ENCODE results near the gene FAM72A.
"Not testable (repeated sequence)": the region's sequence is repeated elsewhere in the genome, so short reads cannot be mapped to it uniquely, and the experiment has no call there.

The FAM72A gene

GRCh38 chr1:206167350-206168029 is 35.1 kb downstream of the FAM72A start:
- not testable (repeated sequence) for DNase-seq

GRCh38 chr1:206145771-206146290 is 56.8 kb downstream of the FAM72A start:
- no peak for DNase-seq

GRCh38 chr1:206144605-206145004 is 58.0 kb downstream of the FAM72A start:
- no peak for DNase-seq

- no peak for DNase-seq
Observed at GRCh38 chr1:206143537-206144172, 59.0 kb downstream of the FAM72A start.

- DNase-seq, result no peak
Observed at GRCh38 chr1:206142770-206143169, 59.9 kb downstream of the FAM72A start.

GRCh38 chr1:206142011-206142410 is 60.6 kb downstream of the FAM72A start:
- DNase-seq, result no peak

- DNase-seq, result no peak
Observed at GRCh38 chr1:206136241-206136640, 66.4 kb downstream of the FAM72A start.
